Gastrocnemius medialis (tissue), 4 donors: ENCODE results near the gene MRPL50. TPM values are rescaled to one million over a fixed set of nuclear protein-coding genes. Genes with fewer than 3 reads are reported as not detected.

Source experiments
- ATAC-seq, 2 donors: fragments of 150-250 bp; one replicate each; pipeline ENCODE4 v1.9.1; 2016
- DNase-seq, 2 donors: peaks; one replicate each; pipeline ENCODE4 v3.0.0-alpha.2; 2019
- H3K27ac ChIP-seq, 4 donors: fragments of 200-600 bp; sonication (generic); 1 replicate in 1 of 4; 2 replicates in 3 of 4; pipeline ENCODE4 v1.5.1; 2016 to 2018; ENCODE audit warnings: mild to moderate bottlenecking in 2 of 4, moderate library complexity in 1 of 4
- H3K27me3 ChIP-seq, 3 donors: fragments of 200-600 bp; sonication (generic) in 2 of 3; 1 replicate in 1 of 3; 2 replicates in 2 of 3; pipeline versions ENCODE4 v1.5.1 to v1.6.0; 2016 to 2019; ENCODE audit warnings: mild to moderate bottlenecking in 1 of 3, moderate library complexity in 1 of 3
- H3K36me3 ChIP-seq, 2 donors: fragments of 200-600 bp; sonication (generic) in 1 of 2; one replicate each; pipeline ENCODE4 v1.5.1; 2017 to 2018
- H3K4me1 ChIP-seq, 2 donors: fragments of 200-600 bp; sonication (generic) in 1 of 2; one replicate each; pipeline ENCODE4 v1.5.1; 2016 to 2017; ENCODE audit warnings: mild to moderate bottlenecking in 2 of 2
- H3K4me3 ChIP-seq, 4 donors: fragments of 200-600 bp; sonication (generic) in 3 of 4; 1 replicate in 1 of 4; 2 replicates in 3 of 4; pipeline ENCODE4 v1.5.1; 2016 to 2019; ENCODE audit warnings: mild to moderate bottlenecking in 2 of 4
- H3K9me3 ChIP-seq, 3 donors: fragments of 200-600 bp; sonication (generic) in 2 of 3; 1 replicate in 1 of 3; 2 replicates in 2 of 3; pipeline ENCODE4 v1.5.1; 2016 to 2019
- POLR2A ChIP-seq, 2 donors: fragments of 450-650 bp; IDR thresholded peaks; one replicate each; pipeline ENCODE4 v1.6.1; 2017; ENCODE audit warnings: antibody characterized with exemption in 2 of 2, mild to moderate bottlenecking in 2 of 2, moderate library complexity in 2 of 2
- in situ Hi-C, 4 donors: fragments of 200-750 bp; cut with MboI; loops; one replicate each; pipeline versions ENCODE4 v1.15.0 to v1.8.0; 2017; ENCODE audit warnings: low sequenced_read_pairs in 4 of 4
- intact Hi-C: fragments of 100-400 bp; cut with DNase I; formaldehyde crosslinking; loops from one replicate; pipeline ENCODE4 v1.15.1; 2023; ENCODE audit warnings: low total_unique reads
- total RNA-seq, 4 donors: library from RNA; depleted of rRNA; stranded (reverse); fragments of >200 nt; gene quantifications; one replicate each; pipeline versions ENCODE4 v1.1.0 to v1.2.3, GENCODE V29; 2016
- TF ChIP-seq, protein P1 (sequence below), 5 experiments: fragments of 450-650 bp in 3 of 5; fragments of 200-600 bp in 2 of 5; sonication (generic) in 2 of 5; IDR thresholded peaks in 4 of 5; conservative IDR thresholded peaks in 1 of 5; 1 replicate in 4 of 5; 2 replicates in 1 of 5; pipeline ENCODE4 v1.5.1; 2016 to 2019; ENCODE audit warnings: antibody characterized with exemption in 5 of 5, mild to moderate bottlenecking in 3 of 5, moderate library complexity in 3 of 5

The MRPL50 gene
- total RNA-seq, 4 donors from 2014 or later = 6.3 to 13.7 (median 10.2) TPM

DNA sequence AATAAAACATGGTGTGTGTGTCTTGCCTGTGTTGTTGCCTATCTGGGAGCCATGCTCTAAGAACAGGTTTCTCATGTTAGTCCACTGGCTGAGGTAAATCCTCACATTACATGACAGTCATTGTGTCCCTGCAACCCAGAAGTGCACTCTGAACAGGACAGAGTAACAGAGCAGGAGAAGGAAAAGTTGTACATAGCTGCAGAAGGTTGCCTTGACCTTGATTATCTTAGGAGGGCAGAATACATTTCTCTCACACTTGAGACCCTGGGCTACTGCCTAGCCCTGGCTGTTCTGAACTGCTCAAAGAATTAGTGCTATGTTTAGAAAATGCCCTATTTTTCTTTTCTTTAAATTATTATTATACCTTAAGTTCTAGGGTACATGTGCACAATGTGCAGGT lies 17.2 kb upstream of the MRPL50 start:
- in situ Hi-C loops (no loop called here), intact Hi-C loops (no loop called here)
- Histone ChIP-seq H3K27me3 (no peaks in the 10 kb centered on the region), H3K36me3 (peaks cover 0 to 18% of the 10 kb centered on the region in 2 donors), H3K4me3 (no peak overlapping the region), H3K9me3 (peaks cover 4 to 40% (median 8%) of the 10 kb centered on the region in 3 donors), H3K27ac (no peak overlapping the region), H3K4me1 (no peaks in the 10 kb centered on the region)
- TF ChIP-seq, protein P1, sequence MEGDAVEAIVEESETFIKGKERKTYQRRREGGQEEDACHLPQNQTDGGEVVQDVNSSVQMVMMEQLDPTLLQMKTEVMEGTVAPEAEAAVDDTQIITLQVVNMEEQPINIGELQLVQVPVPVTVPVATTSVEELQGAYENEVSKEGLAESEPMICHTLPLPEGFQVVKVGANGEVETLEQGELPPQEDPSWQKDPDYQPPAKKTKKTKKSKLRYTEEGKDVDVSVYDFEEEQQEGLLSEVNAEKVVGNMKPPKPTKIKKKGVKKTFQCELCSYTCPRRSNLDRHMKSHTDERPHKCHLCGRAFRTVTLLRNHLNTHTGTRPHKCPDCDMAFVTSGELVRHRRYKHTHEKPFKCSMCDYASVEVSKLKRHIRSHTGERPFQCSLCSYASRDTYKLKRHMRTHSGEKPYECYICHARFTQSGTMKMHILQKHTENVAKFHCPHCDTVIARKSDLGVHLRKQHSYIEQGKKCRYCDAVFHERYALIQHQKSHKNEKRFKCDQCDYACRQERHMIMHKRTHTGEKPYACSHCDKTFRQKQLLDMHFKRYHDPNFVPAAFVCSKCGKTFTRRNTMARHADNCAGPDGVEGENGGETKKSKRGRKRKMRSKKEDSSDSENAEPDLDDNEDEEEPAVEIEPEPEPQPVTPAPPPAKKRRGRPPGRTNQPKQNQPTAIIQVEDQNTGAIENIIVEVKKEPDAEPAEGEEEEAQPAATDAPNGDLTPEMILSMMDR (IDR thresholded peaks at IDR 0.05 in 4 of 5, conservative IDR thresholded peaks at IDR 0.05 in 1 of 5) = no peak
- no peak for TF ChIP-seq POLR2A (IDR thresholded peaks at IDR 0.05)
- ATAC-seq = no peak
- no peak for DNase-seq

DNA sequence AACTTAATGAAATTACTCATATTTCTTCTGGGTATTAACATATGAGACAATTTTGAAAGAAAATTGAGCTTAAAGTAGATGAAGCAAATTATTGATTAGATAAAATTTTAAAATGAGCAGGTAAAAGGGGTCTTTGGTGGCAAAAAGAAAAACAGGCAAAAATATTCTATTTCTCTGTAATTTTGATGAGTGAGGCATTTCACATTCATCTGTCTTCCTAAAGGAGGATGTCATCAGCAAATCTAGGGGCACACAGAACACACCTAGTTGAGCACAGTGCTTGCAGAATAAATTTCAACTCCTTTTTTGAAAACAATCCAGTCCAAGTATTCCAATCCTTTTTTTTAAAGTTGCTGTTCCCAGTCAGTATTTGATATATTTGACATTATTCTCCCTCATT lies 16.4 kb upstream of the MRPL50 start:
- no peak overlapping the region for H3K4me3 ChIP-seq
- peaks cover 11 to 47% (median 13%) of the 10 kb centered on the region in 3 donors for H3K9me3 ChIP-seq
- ATAC-seq = no peak

DNA sequence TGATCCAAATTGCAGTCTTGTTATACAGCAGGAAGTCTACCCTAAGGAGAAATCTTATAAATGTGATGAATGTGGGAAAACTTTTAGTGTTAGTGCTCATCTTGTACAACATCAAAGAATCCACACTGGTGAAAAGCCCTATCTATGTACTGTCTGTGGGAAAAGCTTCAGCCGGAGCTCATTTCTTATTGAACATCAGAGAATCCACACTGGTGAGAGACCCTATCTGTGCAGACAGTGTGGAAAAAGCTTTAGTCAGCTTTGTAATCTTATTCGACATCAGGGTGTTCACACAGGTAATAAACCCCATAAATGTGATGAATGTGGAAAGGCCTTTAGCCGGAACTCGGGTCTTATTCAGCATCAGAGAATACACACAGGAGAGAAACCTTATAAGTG lies 10.7 kb upstream of the MRPL50 start:
- no peak for DNase-seq
- in situ Hi-C loops = no loop called here

More for the DNA sequence above, 16.4 kb upstream of the MRPL50 start:
- no peaks in the 10 kb centered on the region for H3K4me1 ChIP-seq
- DNase-seq = no peak
- peaks cover 0 to 23% of the 10 kb centered on the region in 2 donors for H3K36me3 ChIP-seq
- no peak for TF ChIP-seq POLR2A (IDR thresholded peaks at IDR 0.05)
- TF ChIP-seq, protein P1 (IDR thresholded peaks at IDR 0.05 in 4 of 5, conservative IDR thresholded peaks at IDR 0.05 in 1 of 5) = no peak
- no peak overlapping the region for H3K27ac ChIP-seq
- H3K27me3 ChIP-seq = no peaks in the 10 kb centered on the region
- in situ Hi-C loops = no loop called here
- intact Hi-C loops = no loop called here

DNA sequence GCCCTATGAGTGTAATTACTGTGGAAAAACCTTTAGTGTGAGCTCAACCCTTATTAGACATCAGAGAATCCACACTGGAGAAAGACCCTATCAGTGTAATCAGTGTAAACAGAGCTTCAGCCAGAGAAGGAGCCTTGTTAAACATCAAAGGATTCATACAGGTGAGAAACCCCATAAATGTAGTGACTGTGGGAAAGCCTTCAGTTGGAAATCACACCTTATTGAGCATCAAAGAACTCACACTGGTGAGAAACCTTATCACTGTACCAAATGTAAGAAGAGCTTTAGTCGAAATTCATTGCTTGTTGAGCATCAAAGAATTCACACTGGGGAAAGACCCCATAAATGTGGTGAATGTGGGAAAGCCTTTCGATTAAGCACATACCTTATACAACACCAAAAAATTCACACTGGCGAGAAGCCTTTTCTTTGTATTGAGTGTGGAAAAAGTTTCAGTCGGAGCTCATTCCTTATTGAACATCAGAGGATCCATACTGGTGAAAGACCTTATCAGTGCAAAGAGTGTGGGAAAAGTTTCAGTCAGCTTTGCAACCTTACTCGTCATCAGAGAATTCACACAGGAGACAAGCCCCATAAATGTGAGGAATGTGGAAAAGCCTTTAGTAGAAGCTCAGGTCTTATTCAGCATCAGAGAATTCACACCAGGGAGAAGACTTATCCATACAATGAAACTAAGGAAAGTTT lies 10.1 kb upstream of the MRPL50 start:
- intact Hi-C loops (no loop called here), in situ Hi-C loops (no loop called here)
- ATAC-seq = no peak
- no peak for TF ChIP-seq POLR2A (IDR thresholded peaks at IDR 0.05)
- TF ChIP-seq, protein P1 (IDR thresholded peaks at IDR 0.05 in 4 of 5, conservative IDR thresholded peaks at IDR 0.05 in 1 of 5) = no peak
- no peaks in the 10 kb centered on the region for H3K27me3 ChIP-seq
- peaks cover 32 to 83% of the 10 kb centered on the region in 2 donors for H3K36me3 ChIP-seq
- no peak overlapping the region for H3K27ac ChIP-seq
- H3K9me3 ChIP-seq = peaks cover 15 to 77% (median 36%) of the 10 kb centered on the region in 3 donors
- DNase-seq = no peak
- H3K4me1 ChIP-seq = no peaks in the 10 kb centered on the region
- peak overlapping the region in 1 of 4 donors; percentile 27 for H3K4me3 ChIP-seq

More for the DNA sequence above, 10.7 kb upstream of the MRPL50 start:
- ATAC-seq = no peak
- Histone ChIP-seq H3K9me3 (peaks cover 19 to 79% (median 36%) of the 10 kb centered on the region in 3 donors), H3K27ac (no peak overlapping the region), H3K36me3 (peaks cover 32 to 77% of the 10 kb centered on the region in 2 donors), H3K4me1 (no peaks in the 10 kb centered on the region), H3K27me3 (no peaks in the 10 kb centered on the region), H3K4me3 (peak overlapping the region in 1 of 4 donors; percentile 27)
- intact Hi-C loops = no loop called here
- TF ChIP-seq, protein P1 (IDR thresholded peaks at IDR 0.05 in 4 of 5, conservative IDR thresholded peaks at IDR 0.05 in 1 of 5) = no peak
- TF ChIP-seq POLR2A (IDR thresholded peaks at IDR 0.05) = no peak
